GM13976 (cell line): Measurements from ENCODE around the gene RASGRF1.

Experiments used
- DNase-seq: peaks from one replicate; pipeline ENCODE4 v3.0.0; 2012; ENCODE audit warnings: low spot score
- in situ Hi-C: fragments of 300-500 bp; cut with MboI; formaldehyde crosslinking; loops from one replicate; pipeline ENCODE4 v1.12.0; 2022; ENCODE audit warnings: low sequenced_read_pairs, mixed read lengths, inconsistent platforms; ENCODE audit not compliant: unreplicated experiment
- TF ChIP-seq, protein P1 (sequence below): IDR thresholded peaks from 2 replicates; pipeline ENCODE4 v1.5.1; 2012; ENCODE audit warnings: borderline replicate concordance, mild to moderate bottlenecking; ENCODE audit not compliant: insufficient read depth; ENCODE audit errors: extremely low read depth, missing control alignments, control extremely low read depth

RASGRF1 gene

DNA sequence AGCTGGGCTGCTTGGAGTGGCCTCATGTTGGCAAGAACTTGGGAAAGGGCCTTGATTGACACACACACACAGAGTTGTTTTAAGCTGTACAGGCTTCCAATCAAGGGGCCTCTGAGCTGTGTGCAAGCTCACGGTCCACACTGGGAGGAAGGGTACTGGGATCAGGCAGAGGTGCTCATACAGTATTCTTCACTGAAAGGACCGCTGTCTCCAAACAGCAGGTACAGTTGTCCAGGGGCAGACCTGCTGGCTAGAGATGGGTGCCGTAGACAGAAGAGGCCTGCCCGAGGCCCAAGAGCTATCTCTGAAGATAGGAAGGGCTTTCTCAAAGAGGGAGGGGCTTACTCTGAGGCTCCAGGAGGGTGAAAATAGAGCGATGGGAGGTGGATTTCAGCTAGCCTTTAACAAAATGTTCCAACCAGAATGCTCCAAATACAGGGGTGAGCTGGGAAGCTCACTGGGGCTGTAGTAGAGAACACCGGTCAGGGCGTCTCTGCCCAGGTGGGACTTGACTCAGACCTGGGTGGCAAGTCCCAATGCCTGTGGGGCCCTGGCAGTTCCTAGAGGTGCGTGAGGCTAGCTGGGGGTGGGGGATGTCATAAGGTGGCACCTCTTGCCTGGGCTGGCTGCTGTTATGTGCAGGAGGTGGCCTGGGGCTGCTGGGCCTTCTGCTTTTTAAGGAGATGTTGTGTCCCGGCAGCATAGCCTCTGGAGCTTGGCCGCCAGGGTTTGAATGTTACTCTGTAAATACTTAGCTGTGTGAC lies 42.7 kb downstream of the RASGRF1 start:
- in situ Hi-C loops = no loop called here
- TF ChIP-seq, protein P1, sequence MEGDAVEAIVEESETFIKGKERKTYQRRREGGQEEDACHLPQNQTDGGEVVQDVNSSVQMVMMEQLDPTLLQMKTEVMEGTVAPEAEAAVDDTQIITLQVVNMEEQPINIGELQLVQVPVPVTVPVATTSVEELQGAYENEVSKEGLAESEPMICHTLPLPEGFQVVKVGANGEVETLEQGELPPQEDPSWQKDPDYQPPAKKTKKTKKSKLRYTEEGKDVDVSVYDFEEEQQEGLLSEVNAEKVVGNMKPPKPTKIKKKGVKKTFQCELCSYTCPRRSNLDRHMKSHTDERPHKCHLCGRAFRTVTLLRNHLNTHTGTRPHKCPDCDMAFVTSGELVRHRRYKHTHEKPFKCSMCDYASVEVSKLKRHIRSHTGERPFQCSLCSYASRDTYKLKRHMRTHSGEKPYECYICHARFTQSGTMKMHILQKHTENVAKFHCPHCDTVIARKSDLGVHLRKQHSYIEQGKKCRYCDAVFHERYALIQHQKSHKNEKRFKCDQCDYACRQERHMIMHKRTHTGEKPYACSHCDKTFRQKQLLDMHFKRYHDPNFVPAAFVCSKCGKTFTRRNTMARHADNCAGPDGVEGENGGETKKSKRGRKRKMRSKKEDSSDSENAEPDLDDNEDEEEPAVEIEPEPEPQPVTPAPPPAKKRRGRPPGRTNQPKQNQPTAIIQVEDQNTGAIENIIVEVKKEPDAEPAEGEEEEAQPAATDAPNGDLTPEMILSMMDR = no peak

DNA sequence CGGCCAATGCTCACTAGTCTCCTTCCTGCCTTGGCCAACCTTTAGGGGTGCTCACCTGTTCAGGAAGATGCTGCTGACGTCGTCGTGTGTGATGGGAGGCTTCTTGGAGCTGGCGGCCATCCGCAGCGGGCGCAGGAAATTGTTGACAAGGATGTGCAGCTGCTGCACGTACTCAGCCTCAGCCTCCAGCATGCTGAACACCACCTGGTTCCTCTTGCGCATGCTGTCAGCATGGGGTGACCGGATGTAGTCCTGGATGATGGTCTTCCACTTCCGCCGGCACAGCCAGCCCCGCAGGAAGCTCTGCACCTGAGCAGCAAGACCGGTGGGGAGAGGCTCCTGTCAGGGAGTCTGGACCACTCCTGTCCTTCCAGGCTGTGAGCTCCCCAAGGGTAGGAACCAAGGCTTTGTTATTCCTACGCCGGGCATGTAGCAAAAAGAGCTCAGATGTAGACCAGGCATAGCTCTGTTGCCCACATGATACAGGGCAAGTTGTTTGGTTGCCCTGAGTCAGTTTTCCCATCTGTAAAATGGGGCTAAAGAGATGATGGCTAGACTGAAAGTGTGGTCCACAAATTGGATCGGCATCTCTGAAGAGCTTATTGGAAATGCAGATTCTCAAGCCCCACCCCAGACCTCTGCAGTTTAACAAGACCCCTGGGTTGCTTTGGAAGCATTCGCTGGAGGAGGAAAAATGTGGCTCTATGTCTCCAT lies 43.7 kb downstream of the RASGRF1 start:
- TF ChIP-seq, protein P1 = no peak
- no peak for DNase-seq
- in situ Hi-C loops = no loop called here

More for the DNA sequence above, 42.7 kb downstream of the RASGRF1 start:
- no peak for DNase-seq

DNA sequence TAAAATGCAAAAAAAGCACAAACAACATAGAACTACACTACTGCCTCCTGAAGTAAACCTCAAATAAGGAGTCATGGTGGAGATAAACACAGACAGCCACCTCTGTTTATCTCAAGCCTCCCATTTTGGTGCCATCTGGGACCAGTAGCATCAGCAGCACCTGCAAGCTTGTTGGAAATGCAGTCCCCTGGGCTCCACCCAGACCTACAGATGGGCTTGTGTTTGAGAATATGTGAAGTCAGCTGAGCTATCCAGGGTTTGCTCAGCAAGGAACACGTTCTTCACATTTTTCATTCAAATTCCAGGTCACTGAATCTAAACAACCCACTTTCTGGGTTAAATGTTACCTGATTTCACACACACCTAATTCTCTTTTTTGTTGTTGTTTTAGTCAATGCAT lies 45.5 kb downstream of the RASGRF1 start:
- in situ Hi-C loops = no loop called here
- no peak for DNase-seq
- TF ChIP-seq, protein P1 = no peak

DNA sequence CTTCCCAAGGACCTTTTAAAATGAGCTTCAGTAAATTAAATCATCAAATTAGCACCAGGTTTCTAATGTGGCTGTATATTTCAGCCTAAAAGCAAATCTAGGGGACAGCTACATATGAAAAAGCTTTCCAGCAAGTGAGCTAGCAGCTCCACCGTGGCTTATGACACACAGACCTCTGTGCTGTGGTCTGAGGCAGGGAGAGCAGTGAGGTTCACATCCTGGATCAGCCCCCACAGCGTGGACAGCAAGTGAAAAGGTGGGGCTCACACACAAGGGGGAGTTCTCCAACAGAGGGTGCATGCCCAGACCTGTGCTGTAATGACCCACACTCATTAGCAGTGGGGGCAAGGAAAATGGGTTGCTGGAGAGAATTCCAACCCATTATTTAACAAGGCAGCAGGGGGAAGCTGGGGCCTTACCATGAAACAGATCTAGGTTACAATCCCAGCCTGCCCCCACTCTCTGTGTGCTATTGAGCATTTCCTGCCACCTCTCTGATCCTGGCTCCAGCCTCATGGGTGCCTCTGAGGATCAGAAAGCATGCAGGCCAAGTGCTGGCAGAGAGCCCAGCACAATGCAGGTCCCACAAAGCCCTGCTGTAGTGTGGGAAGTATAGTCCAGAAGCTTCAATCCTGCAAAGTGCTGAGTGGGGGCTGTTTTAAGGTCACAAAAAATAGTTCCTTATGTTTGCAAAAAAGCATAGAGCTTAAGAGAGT lies 48.2 kb downstream of the RASGRF1 start:
- TF ChIP-seq, protein P1 = no peak
- in situ Hi-C loops = no loop called here
- DNase-seq = no peak

DNA sequence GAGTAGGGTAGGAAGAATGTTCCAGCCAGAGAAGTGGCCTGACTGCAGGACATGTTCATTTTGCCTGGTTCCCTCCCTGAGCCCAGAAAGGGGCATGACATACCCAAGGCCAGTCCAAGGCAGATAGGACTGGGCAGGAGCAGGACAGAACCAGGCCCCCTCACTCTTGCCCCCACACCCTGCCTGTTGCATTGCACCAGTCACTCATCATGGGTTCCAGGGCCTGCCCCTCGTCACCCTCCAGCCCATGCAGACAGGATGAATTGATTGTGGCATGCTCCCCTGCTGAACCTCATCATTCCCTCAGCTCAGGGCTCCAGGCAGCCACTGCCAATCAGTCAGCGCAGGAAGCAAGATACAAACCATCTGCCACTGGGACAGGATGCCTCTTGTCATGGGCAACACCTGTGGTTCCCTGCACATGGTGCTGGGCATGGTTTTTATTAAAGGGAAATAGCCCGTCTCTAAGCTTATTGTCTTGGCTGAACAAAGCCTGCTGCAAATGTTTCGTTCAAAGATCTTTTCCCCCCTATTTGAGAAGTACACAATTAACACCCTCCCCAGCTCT lies 48.9 kb downstream of the RASGRF1 start:
- DNase-seq = no peak
- TF ChIP-seq, protein P1 = no peak
- in situ Hi-C loops = no loop called here

DNA sequence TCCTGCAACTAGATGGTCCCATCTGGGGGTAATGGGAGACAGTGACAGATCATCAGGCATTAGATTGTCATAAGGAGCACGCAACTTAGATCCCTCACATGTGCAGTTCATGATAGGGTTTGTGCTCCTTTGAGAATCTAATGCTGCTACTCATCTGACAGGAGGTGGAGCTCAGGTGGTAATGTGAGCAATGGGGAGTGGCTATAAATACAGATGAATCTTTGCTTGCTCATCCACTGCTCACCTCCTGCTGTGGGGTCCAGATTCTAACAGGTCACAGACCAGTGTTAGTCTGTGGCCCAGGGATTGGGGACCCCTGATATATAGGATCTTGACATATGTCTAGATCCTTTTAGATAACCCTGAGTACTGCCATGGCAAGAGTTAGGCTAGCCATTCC lies 52.7 kb downstream of the RASGRF1 start:
- in situ Hi-C loops = no loop called here
- TF ChIP-seq, protein P1 = no peak
- no peak for DNase-seq
